Endothelial cell of hepatic sinusoid (primary cell): ENCODE data around the gene ADI1.
"Not testable (repeated sequence)": the region's sequence is repeated elsewhere in the genome, so short reads cannot be mapped to it uniquely, and the experiment has no call there.

Source experiments
- in situ Hi-C: cut with HindIII; loops from 2 replicates; pipeline ENCODE4 v1.10.0; 2017; ENCODE audit warnings: low sequenced_read_pairs

ADI1 gene

GRCh38 chr2:3464401-3465005, 54.8 kb downstream of the ADI1 start:
- in situ Hi-C loops: no loop called here

DNA sequence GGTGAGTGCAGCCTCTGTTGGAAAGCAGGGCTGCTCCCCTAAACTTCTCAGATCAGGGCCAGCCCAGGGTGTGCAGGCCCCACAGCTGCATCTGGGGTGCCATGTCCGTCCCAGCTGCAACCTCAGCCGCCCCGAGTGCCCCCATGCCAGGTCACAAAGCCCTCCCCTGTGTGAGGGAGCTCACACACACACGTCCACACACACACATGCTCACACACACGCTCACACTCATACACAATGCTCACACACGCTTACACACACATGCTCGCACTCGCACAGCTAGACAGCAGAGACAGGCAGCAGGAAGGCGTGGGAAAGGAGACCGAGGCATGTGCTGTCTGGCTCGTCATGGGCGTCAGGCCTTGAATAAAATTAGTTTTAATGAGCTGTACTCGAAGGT, 55.4 kb downstream of the ADI1 start:
- in situ Hi-C loops: no loop called here

GRCh38 chr2:3463186-3463835, 56.0 kb downstream of the ADI1 start:
- in situ Hi-C loops: no loop called here

- in situ Hi-C loops: no loop called here
Observed at GRCh38 chr2:3462493-3463104, 56.7 kb downstream of the ADI1 start.

- in situ Hi-C loops: no loop called here
Observed at GRCh38 chr2:3461801-3462492, 57.4 kb downstream of the ADI1 start.

DNA sequence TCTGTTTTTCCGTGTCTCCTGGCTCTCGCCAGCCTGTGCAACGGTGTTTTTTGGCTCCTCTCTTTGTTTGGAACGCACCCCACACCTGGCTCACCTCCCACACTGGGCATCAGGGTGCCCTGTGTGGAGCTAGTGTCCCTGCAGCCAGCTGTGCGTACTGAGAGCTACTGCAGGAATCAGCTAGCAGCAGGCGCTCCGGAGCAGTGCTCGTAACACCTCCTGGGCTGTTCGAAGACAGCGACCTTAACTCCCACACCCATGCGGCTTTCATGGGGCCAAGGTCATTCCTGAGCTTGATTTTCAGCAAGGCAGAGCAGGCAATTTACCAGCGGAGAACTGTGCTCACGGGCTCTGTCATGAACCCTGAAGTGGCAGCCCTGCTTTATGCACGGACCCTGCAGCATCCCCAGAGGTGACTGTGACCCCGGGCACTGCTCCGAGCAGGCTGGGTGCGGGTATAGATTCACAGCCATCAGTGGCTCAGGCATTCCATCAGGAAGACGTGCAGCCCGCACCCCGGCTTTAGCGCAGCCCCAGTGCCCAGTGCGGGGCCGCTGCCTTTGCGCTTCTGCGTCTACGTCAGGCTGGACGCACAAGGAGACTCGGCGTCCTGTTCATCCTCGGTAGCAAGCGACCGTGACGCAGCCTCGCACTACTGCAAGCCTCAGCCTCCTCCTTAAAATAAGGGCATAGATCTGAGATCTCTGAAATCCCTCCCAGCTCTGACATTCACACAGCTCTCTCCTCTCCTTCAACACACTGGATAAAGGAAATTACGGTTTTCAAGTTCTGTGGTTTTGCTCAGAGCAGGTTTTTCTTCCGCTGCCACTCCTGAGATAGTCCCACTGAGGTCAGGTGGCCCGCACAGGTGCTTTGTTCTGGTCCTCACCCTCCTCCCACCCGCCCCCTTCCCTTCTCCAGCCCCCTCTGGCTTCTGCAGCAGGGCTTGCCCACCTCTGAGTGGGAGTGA, 58.2 kb downstream of the ADI1 start:
- in situ Hi-C loops: no loop called here

DNA sequence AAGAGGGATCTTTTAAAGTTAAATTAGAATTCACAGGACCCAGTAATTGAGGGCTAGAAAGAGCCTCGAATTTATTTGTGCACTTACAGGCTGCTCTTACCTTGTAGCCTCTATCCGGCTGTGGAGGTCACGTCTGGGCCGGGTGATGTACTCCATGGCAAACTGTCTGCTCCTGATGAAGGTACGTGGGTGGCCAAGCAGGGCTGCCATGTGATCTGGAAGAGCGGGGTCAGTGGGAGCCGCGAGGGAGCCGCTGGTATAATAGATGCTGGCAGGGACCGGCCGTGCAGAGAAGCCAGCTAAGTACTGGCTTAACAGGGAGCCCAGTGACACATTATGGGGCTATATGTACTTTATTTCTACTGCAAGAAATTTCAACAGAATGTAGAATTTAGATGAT, 59.2 kb downstream of the ADI1 start:
- in situ Hi-C loops: no loop called here

GRCh38 chr2:3459185-3460015, 59.9 kb downstream of the ADI1 start:
- in situ Hi-C loops: no loop called here

- in situ Hi-C loops: no loop called here
Observed at GRCh38 chr2:3458396-3459184, 60.7 kb downstream of the ADI1 start.

DNA sequence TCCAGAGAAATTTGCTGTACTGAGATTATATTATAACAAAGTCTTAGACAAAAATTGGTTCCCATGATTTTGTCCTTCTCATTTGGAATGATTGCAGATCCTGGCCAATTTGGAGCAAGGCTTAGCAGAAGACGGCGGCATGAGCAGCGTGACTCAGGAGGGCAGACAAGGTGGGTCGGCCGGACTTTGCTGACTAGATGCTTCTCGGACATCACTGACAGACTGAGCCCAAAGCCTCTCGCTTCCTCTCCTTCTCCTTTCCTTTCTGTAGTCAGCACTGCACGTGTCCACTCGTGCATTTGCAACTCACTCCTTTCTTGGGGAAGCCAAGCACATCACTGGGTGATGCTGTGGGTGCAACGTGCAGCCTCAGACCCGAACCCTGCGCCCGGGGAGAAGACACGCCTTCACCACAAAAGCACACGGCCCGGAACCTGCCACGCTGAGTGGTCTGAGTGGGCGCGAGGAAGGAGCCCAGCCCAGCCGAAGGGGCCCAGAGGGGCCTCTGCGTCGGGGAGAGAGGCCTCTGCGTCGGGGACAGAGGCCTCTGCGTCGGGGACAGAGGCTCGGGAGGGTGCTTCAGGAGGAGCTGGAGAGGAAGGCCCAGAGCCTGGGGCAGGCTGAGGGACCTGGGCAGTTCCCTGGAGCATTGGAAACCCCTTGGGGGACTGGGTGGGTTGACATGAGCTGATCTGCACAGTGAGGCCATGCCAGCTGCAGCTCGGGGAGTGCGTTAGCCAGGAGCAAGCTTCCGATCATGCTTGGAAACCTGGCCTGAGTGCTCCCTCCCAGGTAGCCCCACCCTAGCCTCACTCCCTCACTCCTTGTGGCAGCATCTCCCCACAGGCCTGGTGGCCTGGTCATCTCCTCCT, 61.6 kb downstream of the ADI1 start:
- in situ Hi-C loops: no loop called here

DNA sequence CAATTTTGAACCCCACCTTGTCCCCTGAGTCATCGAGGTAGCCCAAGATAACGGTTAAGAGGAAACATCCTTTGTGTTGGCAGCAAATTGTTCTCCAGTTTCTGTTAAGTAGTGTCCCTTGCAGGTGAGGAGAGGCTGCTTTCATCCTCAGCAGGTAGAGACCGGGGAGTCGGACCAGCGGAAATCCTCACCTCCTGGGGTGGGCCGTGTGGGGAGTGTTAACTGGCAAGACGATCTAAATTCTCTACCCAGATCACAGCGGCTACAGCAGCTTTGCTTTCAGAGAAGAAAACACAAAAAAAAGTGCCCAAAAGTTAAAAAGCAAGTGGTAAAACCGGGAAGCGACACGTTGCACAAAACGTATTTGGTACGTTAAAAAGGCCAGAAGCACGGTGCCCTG, 63.2 kb downstream of the ADI1 start:
- in situ Hi-C loops: no loop called here

GRCh38 chr2:3454802-3455201, 64.5 kb downstream of the ADI1 start:
- in situ Hi-C loops: no loop called here

GRCh38 chr2:3454005-3454404, 65.3 kb downstream of the ADI1 start:
- in situ Hi-C loops: not testable (repeated sequence)

DNA sequence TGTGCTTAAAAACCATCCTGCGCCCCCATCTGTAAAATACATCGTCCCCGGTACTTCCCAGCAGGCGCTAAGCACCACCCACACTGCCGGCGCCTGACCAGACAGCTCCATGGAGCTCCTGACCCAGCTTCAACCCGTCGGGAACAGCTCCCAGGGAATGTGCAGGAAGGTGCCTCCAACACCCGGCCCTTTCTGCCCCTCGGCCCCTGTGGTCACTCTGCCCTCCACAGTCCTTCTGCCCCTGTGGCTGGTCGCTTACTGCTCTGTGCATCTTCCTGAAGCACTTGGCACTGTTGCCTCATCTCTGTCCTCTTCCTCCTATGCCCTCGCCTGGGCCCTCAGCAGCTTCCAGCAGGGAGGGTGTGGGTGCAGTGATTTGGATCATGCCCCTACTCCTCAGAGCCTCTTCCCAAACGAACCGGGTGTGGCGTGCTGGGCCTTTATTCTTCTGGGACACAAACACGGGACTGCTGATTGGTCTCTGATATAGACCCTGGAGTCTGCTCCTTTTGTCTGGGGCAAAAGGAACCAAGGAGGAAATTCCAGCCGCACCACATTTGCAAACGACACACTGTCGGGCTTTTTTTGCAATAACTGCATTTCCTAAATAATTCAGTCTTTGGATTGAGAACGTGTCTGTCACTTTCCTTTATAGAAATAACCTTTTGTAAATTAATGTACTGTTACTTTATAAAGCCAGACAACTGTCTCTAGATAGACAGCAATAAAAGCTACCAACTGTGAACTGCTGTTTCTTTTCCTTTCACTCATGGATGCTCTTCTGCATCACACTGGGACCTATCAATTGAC, 65.9 kb downstream of the ADI1 start:
- in situ Hi-C loops: no loop called here

DNA sequence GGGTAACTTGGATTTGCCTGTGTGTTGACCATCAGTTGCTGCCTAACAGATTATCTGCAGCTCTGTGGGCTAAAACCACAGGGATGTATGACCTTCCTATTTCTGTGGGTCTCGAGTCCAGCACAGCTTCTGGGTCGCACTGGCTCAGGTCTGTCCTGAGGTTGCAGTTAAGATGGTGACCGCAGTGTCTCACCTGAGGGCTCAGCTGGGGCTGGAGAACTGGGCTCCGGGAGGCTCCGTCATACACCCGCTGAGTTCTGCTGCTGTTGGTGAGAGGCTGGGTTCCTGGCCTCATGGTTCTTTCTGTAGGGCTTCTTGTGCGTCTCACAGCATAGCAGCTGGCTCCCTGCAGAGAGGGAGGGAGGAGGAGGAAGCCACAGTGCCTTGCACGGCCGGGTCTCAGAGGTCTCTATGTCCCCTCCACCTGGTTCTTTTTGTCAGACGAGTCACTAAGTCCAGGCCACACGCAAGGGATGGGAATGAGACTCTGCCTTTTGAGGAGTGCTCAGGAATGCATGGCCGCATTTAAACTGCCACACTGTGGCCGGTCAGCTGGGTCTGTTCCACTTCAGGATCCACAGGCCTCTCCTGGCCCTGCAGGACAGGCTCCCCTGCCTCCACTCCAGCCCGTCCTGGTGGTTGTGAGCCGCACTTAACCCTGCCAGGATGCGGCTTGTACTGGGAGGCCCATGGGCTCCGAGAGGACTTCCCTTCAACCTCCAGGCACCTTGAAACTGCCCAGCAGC, 67.2 kb downstream of the ADI1 start:
- in situ Hi-C loops: no loop called here

DNA sequence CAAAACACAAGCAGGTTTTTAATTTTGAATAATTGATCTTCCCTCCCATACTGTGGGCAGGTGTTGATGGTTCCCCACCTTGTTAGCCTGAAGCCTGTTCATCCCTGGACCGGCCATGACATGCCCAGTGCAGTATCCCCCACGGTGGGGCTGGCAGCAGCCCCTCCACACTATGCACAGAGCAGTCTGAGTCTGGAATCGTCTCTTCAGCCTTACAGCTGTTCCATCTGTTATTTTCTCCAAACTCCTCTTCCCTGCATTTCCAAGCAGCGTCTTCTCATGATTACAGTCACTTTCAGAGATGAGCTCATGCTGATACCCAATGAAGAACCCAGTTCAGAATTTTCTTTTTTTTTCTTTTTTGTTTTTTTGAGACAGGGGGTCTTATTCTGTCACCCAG, 68.2 kb downstream of the ADI1 start:
- in situ Hi-C loops: no loop called here
